Natural killer cell (primary cell): ENCODE data around the gene PROC. TPM values are rescaled to one million over a fixed set of nuclear protein-coding genes. Genes with fewer than 3 reads are reported as not detected.

Experiments
- ATAC-seq, 3 donors: fragments of 150-1000 bp in 2 of 3; fragments of 200-7000 bp in 1 of 3; cut with Tn5 transposase; 1 replicate in 1 of 3; 2 replicates in 2 of 3; pipeline ENCODE4 v1.10.0; 2021; ENCODE audit warnings: mild to moderate bottlenecking in 2 of 3, moderate library complexity in 2 of 3
- DNase-seq, 2 donors: peaks; one replicate each; pipeline versions ENCODE4 v3.0.0 to v3.0.0-alpha.2; 2013 to 2021; ENCODE audit warnings: mixed read lengths in 1 of 2
- H3K27ac ChIP-seq: one replicate; pipeline ENCODE4 v1.5.1; 2013; ENCODE audit warnings: mild to moderate bottlenecking, low read length
- H3K27me3 ChIP-seq: one replicate; pipeline ENCODE4 v1.6.1; 2013; ENCODE audit warnings: low read length; ENCODE audit not compliant: control insufficient read depth, insufficient read depth
- H3K36me3 ChIP-seq: one replicate; pipeline ENCODE4 v1.6.1; 2013; ENCODE audit warnings: low read length; ENCODE audit not compliant: control insufficient read depth, insufficient read depth
- H3K4me1 ChIP-seq: one replicate; pipeline ENCODE4 v1.6.1; 2013; ENCODE audit warnings: low read length; ENCODE audit not compliant: control insufficient read depth, insufficient read depth
- H3K4me3 ChIP-seq: one replicate; pipeline ENCODE4 v1.5.1; 2013; ENCODE audit warnings: low read length
- H3K9me3 ChIP-seq: one replicate; pipeline ENCODE4 v1.6.1; 2013; ENCODE audit warnings: low read length; ENCODE audit not compliant: control insufficient read depth, insufficient read depth
- H3K27ac Mint-ChIP-seq, 2 donors: one replicate each; pipeline ENCODE4 v1.8.0; 2022; ENCODE audit warnings: mild to moderate bottlenecking in 2 of 2, mixed read lengths in 2 of 2, moderate library complexity in 1 of 2
- H3K27me3 Mint-ChIP-seq, 2 donors: one replicate each; pipeline ENCODE4 v1.8.0; 2022; ENCODE audit warnings: low read depth in 2 of 2, mixed read lengths in 2 of 2
- H3K36me3 Mint-ChIP-seq: one replicate; pipeline ENCODE4 v1.8.0; 2022; ENCODE audit warnings: mixed read lengths
- H3K4me1 Mint-ChIP-seq, 2 donors: one replicate each; pipeline ENCODE4 v1.8.0; 2022; ENCODE audit warnings: mixed read lengths in 2 of 2
- H3K4me3 Mint-ChIP-seq: one replicate; pipeline ENCODE4 v1.8.0; 2022; ENCODE audit warnings: mild to moderate bottlenecking, moderate library complexity, mixed read lengths
- H3K9me3 Mint-ChIP-seq, 2 donors: one replicate each; pipeline ENCODE4 v1.8.0; 2022; ENCODE audit warnings: mixed read lengths in 2 of 2
- WGBS: methylation state at CpG from one replicate; pipeline ENCODE4 v1.1.7; 2013; ENCODE audit warnings: missing lambda C conversion rate; ENCODE audit not compliant: insufficient coverage; 5-methylcytosine and 5-hydroxymethylcytosine counted together
- intact Hi-C: fragments of 100-400 bp; cut with micrococcal nuclease; formaldehyde crosslinking; loops from one replicate; pipeline ENCODE4 v1.14.2; 2022
- total RNA-seq, 4 donors: library from RNA; stranded (reverse); fragments of 120-200 nt in 1 of 4; gene quantifications; one replicate each; pipeline versions ENCODE4 v1.2.3 to v1.2.4, GENCODE V29; 2013 to 2022
- TF ChIP-seq, protein P1 (sequence below): fragments of 200-600 bp; IDR thresholded peaks from one replicate; pipeline ENCODE4 v1.8.0; 2022; ENCODE audit warnings: antibody characterized with exemption

PROC gene
- total RNA-seq, 3 donors from 2014 or later (not counting 1 experiment from before 2014, with no cell fraction given): not detected

DNA sequence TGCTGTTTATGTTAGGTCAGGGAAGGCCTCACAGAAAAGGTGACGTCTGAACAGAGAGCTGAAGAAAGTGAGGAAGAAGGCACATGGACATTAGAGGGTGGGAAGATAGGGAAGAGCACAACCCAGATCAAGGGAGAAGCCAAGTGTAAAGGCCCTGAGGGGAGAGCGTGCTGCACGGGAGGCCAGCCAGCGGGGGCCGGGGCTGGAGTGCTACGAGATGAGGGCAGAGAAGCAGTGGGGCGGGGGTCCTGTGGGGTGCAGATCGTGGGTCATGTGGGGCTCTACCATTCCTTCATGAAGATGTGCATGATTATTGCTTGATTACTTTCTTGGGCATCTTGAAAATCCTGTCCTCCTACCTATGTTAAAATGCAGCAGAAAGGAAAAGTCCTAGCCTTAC lies 50.8 kb downstream of the PROC start:
- intact Hi-C loops: no loop called here
- no peaks in the 10 kb centered on the region for H3K36me3 Mint-ChIP-seq

DNA sequence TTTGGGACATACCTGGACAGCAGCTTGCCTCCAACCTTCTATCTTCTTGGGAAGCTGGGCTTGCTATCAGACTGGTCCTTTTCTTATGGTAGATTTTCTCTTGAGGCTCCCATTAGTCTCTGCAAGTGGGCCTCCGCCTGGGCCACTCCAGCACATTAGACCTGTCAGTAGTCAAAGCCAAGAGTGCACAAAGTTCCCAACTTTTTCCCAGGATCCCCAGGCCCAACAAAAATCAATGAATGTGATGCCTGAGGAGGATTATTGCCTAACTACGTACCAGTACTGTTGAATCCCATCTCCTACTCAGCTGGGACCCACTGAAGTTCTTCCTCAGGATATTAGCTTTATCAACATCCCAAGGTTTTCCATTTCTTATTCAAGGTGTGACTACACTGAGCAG lies 51.7 kb downstream of the PROC start:
- Mint-ChIP-seq H3K27me3 (no peaks in the 10 kb centered on the region), H3K4me3 (no peak overlapping the region), H3K9me3 (no peaks in the 10 kb centered on the region), H3K27ac (no peak overlapping the region), H3K4me1 (no peaks in the 10 kb centered on the region), H3K36me3 (peaks cover 2% of the 10 kb centered on the region)
- Histone ChIP-seq H3K4me3 (no peak overlapping the region), H3K9me3 (no peaks in the 10 kb centered on the region), H3K27ac (no peak overlapping the region), H3K27me3 (no peaks in the 10 kb centered on the region), H3K36me3 (peaks cover 12% of the 10 kb centered on the region), H3K4me1 (no peaks in the 10 kb centered on the region)
- TF ChIP-seq, protein P1, sequence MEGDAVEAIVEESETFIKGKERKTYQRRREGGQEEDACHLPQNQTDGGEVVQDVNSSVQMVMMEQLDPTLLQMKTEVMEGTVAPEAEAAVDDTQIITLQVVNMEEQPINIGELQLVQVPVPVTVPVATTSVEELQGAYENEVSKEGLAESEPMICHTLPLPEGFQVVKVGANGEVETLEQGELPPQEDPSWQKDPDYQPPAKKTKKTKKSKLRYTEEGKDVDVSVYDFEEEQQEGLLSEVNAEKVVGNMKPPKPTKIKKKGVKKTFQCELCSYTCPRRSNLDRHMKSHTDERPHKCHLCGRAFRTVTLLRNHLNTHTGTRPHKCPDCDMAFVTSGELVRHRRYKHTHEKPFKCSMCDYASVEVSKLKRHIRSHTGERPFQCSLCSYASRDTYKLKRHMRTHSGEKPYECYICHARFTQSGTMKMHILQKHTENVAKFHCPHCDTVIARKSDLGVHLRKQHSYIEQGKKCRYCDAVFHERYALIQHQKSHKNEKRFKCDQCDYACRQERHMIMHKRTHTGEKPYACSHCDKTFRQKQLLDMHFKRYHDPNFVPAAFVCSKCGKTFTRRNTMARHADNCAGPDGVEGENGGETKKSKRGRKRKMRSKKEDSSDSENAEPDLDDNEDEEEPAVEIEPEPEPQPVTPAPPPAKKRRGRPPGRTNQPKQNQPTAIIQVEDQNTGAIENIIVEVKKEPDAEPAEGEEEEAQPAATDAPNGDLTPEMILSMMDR: no peak
- ATAC-seq (no peak), DNase-seq (no peak)
- WGBS: 100% methylated on average over 2 of the region's 2 CpGs
- intact Hi-C loops: no loop called here

More for the DNA sequence above, 50.8 kb downstream of the PROC start:
- Histone ChIP-seq H3K4me3 (no peak overlapping the region), H3K9me3 (no peaks in the 10 kb centered on the region), H3K36me3 (peaks cover 12% of the 10 kb centered on the region), H3K4me1 (no peaks in the 10 kb centered on the region), H3K27ac (no peak overlapping the region), H3K27me3 (no peaks in the 10 kb centered on the region)
- Mint-ChIP-seq H3K27ac (no peak overlapping the region), H3K9me3 (no peaks in the 10 kb centered on the region), H3K27me3 (no peaks in the 10 kb centered on the region), H3K4me3 (no peak overlapping the region), H3K4me1 (no peaks in the 10 kb centered on the region)
- no peak for DNase-seq
- no peak for ATAC-seq
- WGBS: 97% methylated on average over 8 of the region's 8 CpGs
- TF ChIP-seq, protein P1: no peak

- intact Hi-C loops: no loop called here
- Histone ChIP-seq H3K9me3 (no peaks in the 10 kb centered on the region), H3K4me1 (no peaks in the 10 kb centered on the region), H3K27ac (no peak overlapping the region), H3K4me3 (no peak overlapping the region), H3K27me3 (no peaks in the 10 kb centered on the region), H3K36me3 (peaks cover 12% of the 10 kb centered on the region)
- WGBS: 94% methylated on average over 4 of the region's 4 CpGs
- H3K4me3 Mint-ChIP-seq: no peak overlapping the region
- H3K36me3 Mint-ChIP-seq: peaks cover 10% of the 10 kb centered on the region
- DNase-seq: no peak
- H3K9me3 Mint-ChIP-seq: no peaks in the 10 kb centered on the region
- H3K4me1 Mint-ChIP-seq: no peaks in the 10 kb centered on the region
- ATAC-seq: no peak
- TF ChIP-seq, protein P1: no peak
- H3K27ac Mint-ChIP-seq: no peak overlapping the region
- no peaks in the 10 kb centered on the region for H3K27me3 Mint-ChIP-seq
Measured at GRCh38 chr2:127471286-127471988, 53.2 kb downstream of the PROC start.

DNA sequence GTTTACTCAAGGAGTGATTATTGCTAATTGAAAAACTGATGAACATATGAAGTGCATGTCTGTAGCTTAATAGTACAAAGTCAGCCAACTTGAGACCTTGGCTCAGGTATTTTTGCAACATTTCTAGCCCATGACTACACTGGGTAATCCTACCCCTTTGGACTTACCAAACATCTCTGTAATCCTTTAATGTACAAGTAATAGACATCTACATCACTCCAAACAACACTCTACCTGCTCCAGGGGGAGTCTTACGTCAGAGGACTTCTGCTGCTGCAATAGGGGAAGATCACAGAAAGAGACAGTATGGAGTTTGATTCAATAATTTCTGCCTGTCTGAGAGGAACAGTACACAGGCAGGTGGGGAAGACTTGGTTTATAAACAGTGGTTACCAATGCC lies 54.0 kb downstream of the PROC start:
- H3K27ac ChIP-seq: no peak overlapping the region
- DNase-seq: no peak
- Mint-ChIP-seq H3K27me3 (no peaks in the 10 kb centered on the region), H3K4me1 (no peaks in the 10 kb centered on the region), H3K27ac (no peak overlapping the region), H3K4me3 (no peak overlapping the region), H3K9me3 (no peaks in the 10 kb centered on the region), H3K36me3 (peaks cover 10% of the 10 kb centered on the region)
- no CpG with 5 or more reads among the region's 1 CpG for WGBS
- no peaks in the 10 kb centered on the region for H3K4me1 ChIP-seq
- no peaks in the 10 kb centered on the region for H3K9me3 ChIP-seq
- ATAC-seq: no peak
- TF ChIP-seq, protein P1: no peak
- H3K36me3 ChIP-seq: peaks cover 12% of the 10 kb centered on the region
- H3K4me3 ChIP-seq: no peak overlapping the region
- no peaks in the 10 kb centered on the region for H3K27me3 ChIP-seq
- intact Hi-C loops: no loop called here
